Suprapubic skin (tissue), 4 donors: ENCODE results near the gene RASD2.
"Not testable (repeated sequence)": the region's sequence is repeated elsewhere in the genome, so short reads cannot be mapped to it uniquely, and the experiment has no call there.

ENCODE experiments used
- POLR2A ChIP-seq, 2 donors: fragments of 450-650 bp; IDR thresholded peaks; one replicate each; pipeline ENCODE4 v1.6.1; 2017; ENCODE audit warnings: antibody characterized with exemption in 2 of 2, mild to moderate bottlenecking in 2 of 2, moderate library complexity in 2 of 2
- POLR2AphosphoS5 ChIP-seq, 3 donors: sonication (generic); formaldehyde crosslinking; IDR thresholded peaks; one replicate each; pipeline ENCODE4 v1.6.1; 2017; ENCODE audit warnings: antibody characterized with exemption in 3 of 3
- TF ChIP-seq, protein P1 (sequence below), 2 donors: fragments of 200-600 bp in 1 of 2; fragments of 450-650 bp in 1 of 2; sonication (generic) in 1 of 2; IDR thresholded peaks; one replicate each; pipeline ENCODE4 v1.5.1; 2016 to 2019; ENCODE audit warnings: antibody characterized with exemption in 2 of 2, mild to moderate bottlenecking in 1 of 2, moderate library complexity in 1 of 2

- TF ChIP-seq, protein P1, sequence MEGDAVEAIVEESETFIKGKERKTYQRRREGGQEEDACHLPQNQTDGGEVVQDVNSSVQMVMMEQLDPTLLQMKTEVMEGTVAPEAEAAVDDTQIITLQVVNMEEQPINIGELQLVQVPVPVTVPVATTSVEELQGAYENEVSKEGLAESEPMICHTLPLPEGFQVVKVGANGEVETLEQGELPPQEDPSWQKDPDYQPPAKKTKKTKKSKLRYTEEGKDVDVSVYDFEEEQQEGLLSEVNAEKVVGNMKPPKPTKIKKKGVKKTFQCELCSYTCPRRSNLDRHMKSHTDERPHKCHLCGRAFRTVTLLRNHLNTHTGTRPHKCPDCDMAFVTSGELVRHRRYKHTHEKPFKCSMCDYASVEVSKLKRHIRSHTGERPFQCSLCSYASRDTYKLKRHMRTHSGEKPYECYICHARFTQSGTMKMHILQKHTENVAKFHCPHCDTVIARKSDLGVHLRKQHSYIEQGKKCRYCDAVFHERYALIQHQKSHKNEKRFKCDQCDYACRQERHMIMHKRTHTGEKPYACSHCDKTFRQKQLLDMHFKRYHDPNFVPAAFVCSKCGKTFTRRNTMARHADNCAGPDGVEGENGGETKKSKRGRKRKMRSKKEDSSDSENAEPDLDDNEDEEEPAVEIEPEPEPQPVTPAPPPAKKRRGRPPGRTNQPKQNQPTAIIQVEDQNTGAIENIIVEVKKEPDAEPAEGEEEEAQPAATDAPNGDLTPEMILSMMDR (IDR thresholded peaks at IDR 0.05) = not testable (repeated sequence)
- not testable (repeated sequence) for TF ChIP-seq POLR2A, POLR2AphosphoS5 (IDR thresholded peaks at IDR 0.05)
These were observed 44.9 kb upstream of the RASD2 start for GRCh38 chr22:35495711-35496110.
